ENCODE measurements around the gene KLHL28. TPM values are rescaled to one million over a fixed set of nuclear protein-coding genes. Genes with fewer than 3 reads are reported as not detected.
A peak's percentile ranks its signal among the peaks of the same experiment; 100 is the strongest.

The KLHL28 gene
- total RNA-seq, 4 donors from 2014 or later, result 10.6 to 12.1 (median 11.0) TPM

GRCh38 chr14:44963775-44964380 lies 2.1 kb upstream of the KLHL28 start:
- 14 to 31% methylated on average over 7 of the region's 7 CpGs for WGBS, 2 donors
- DNase-seq (ENCODE audit: low spot score in 2 of 2), result no peak
- TF ChIP-seq POLR2A (IDR thresholded peaks at IDR 0.05) (no peak), CTCF (IDR thresholded peaks at IDR 0.05) (no peak)
- peak overlapping the region; percentile 11 for H3K4me3 ChIP-seq (ENCODE audit: low read depth, poor library complexity, severe bottlenecking)
- intact Hi-C loops (cut with DNase I; ENCODE audit: low total_unique reads), result no loop called here

DNA sequence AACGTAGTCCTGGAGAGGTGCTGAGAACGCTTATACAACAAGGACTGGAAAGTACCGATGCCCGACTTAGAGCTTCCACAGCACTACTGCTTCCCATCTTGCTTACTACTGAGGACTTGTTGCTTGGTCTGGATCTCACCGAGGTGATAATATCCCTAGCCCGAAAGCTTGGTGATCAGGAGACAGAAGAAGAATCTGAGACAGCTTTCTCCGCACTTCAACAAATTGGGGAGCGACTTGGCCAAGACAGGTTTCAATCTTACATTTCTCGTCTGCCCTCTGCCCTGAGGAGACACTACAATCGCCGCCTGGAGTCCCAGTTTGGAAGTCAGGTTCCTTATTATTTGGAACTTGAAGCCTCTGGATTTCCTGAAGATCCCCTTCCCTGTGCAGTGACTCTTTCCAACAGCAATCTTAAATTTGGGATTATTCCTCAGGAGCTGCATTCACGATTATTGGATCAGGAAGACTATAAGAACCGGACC lies 1.3 kb upstream of the KLHL28 start:
- TF ChIP-seq CTCF (IDR thresholded peaks at IDR 0.05) (no peak), POLR2A (IDR thresholded peaks at IDR 0.05) (no peak)
- no peak for DNase-seq (ENCODE audit: low spot score in 2 of 2)
- peak overlapping the region; percentile 77 for H3K4me3 ChIP-seq (ENCODE audit: low read depth, poor library complexity, severe bottlenecking)
- intact Hi-C loops (cut with DNase I; ENCODE audit: low total_unique reads), result no loop called here
- WGBS, 2 donors, result 10 to 29% methylated on average over 13 of the region's 13 CpGs

- intact Hi-C loops (cut with DNase I; ENCODE audit: low total_unique reads), result no loop called here
- TF ChIP-seq CTCF (IDR thresholded peaks at IDR 0.05), result no peak
- TF ChIP-seq POLR2A (IDR thresholded peaks at IDR 0.05), result no peak
- DNase-seq (ENCODE audit: low spot score in 2 of 2), result peak; percentile 41 to 93
- WGBS, 2 donors, result 0% methylated on average over 35 to 36 of the region's 39 CpGs
- H3K4me3 ChIP-seq (ENCODE audit: low read depth, poor library complexity, severe bottlenecking), result peak overlapping the region; percentile 77
Observed at GRCh38 chr14:44962334-44963043, 742 bp upstream of the KLHL28 start.

DNA sequence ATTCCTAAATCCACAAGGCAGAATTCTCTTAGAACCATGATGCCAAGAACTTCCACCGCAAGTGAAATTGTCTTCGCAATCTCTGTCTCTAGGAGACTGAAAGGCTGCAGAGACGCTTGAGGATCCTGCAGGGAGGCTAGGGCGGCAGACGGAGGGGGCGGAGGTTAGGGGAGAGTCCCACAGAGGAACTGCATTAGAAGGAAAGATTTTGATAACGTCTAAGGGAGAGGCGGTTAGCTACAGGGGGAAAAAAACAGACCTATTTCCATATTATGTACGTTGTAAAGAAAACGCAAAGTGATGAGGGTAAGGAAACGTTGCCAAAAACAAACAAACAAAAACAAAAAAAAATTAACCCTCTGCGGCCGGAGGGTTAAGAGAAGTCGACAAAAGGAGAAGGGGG lies 595 bp downstream of the KLHL28 start:
- peak overlapping the region; percentile 71 for H3K4me3 ChIP-seq (ENCODE audit: low read depth, poor library complexity, severe bottlenecking)
- WGBS, 2 donors, result 0 to 1% methylated on average over 14 of the region's 14 CpGs
- TF ChIP-seq POLR2A (IDR thresholded peaks at IDR 0.05) (no peak), CTCF (IDR thresholded peaks at IDR 0.05) (no peak)
- intact Hi-C loops (cut with DNase I; ENCODE audit: low total_unique reads), result no loop called here
- peak; percentile 54 to 91 for DNase-seq (ENCODE audit: low spot score in 2 of 2)

DNA sequence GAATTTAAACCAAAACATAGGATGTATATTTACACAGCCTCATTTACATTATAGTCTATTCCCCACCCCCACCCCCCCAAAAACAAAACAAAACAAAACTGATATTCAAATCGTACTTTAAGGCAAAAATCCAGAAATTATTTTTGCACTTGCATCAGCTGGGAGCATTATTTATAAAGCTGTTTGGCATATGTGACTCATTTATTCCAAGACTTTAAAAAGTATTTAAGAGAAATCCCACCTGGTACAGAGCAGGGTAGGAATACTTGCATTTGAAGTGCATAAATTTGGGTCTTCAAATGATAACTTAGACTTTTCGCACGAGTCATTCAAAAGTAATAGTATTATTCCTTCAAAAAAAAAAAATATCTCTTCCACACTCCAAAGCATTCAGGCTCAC lies 1.1 kb downstream of the KLHL28 start:
- TF ChIP-seq CTCF (IDR thresholded peaks at IDR 0.05) (no peak), POLR2A (IDR thresholded peaks at IDR 0.05) (no peak)
- intact Hi-C loops (cut with DNase I; ENCODE audit: low total_unique reads), result no loop called here
- 1 to 4% methylated on average over 3 of the region's 3 CpGs for WGBS, 2 donors

More for the DNA sequence above, 1.1 kb downstream of the KLHL28 start:
- no peak for DNase-seq (ENCODE audit: low spot score in 2 of 2)
- peak overlapping the region; percentile 71 for H3K4me3 ChIP-seq (ENCODE audit: low read depth, poor library complexity, severe bottlenecking)

Data from lower leg skin (tissue), 4 donors.